Measurements from ENCODE around the gene DOCK11.

Gene DOCK11

GRCh38 chrX:118734909-118735308, 239.3 kb downstream of the DOCK11 start:
- DNase-seq (ENCODE audit: insufficient read length) (no peak), FAIRE-seq (no peak)
- no peak for TF ChIP-seq POLR2A (IDR thresholded peaks at IDR 0.05; ENCODE audit: low read depth, low read length)
- TF ChIP-seq POLR2AphosphoS5 (IDR thresholded peaks at IDR 0.05; ENCODE audit: low read depth, low read length) = no peak
- no peak for TF ChIP-seq TAF1 (IDR thresholded peaks at IDR 0.05; ENCODE audit: borderline replicate concordance, low read depth, low read length)
